Sigmoid colon (tissue), 4 donors: ENCODE results near the gene RELL1.

Source experiments
- CTCF ChIP-seq, 4 experiments: fragments of 450-650 bp in 3 of 4; fragments of 200-600 bp in 1 of 4; IDR thresholded peaks; one replicate each; pipeline ENCODE4 v1.5.1; 2016 to 2019; ENCODE audit warnings: antibody characterized with exemption in 4 of 4, mild to moderate bottlenecking in 3 of 4, moderate library complexity in 2 of 4
- POLR2A ChIP-seq, 2 donors: fragments of 450-650 bp; IDR thresholded peaks; one replicate each; pipeline ENCODE4 v1.6.1; 2016; ENCODE audit warnings: antibody characterized with exemption in 2 of 2, mild to moderate bottlenecking in 2 of 2, moderate library complexity in 2 of 2
- POLR2AphosphoS5 ChIP-seq, 4 donors: sonication (generic); formaldehyde crosslinking; IDR thresholded peaks; one replicate each; pipeline ENCODE4 v1.6.1; 2017; ENCODE audit warnings: antibody characterized with exemption in 4 of 4

GRCh38 chr4:37591349-37591748 is 94.8 kb downstream of the RELL1 start:
- no peak for TF ChIP-seq POLR2A (IDR thresholded peaks at IDR 0.05)
- no peak for TF ChIP-seq CTCF (IDR thresholded peaks at IDR 0.05)
- no peak for TF ChIP-seq POLR2AphosphoS5 (IDR thresholded peaks at IDR 0.05)
